ENCODE results near the gene CD99. TPM values are rescaled to one million over a fixed set of nuclear protein-coding genes. Genes with fewer than 3 reads are reported as not detected.

The CD99 gene
- total RNA-seq, 2 donors from 2014 or later, result 242 to 317 TPM

DNA sequence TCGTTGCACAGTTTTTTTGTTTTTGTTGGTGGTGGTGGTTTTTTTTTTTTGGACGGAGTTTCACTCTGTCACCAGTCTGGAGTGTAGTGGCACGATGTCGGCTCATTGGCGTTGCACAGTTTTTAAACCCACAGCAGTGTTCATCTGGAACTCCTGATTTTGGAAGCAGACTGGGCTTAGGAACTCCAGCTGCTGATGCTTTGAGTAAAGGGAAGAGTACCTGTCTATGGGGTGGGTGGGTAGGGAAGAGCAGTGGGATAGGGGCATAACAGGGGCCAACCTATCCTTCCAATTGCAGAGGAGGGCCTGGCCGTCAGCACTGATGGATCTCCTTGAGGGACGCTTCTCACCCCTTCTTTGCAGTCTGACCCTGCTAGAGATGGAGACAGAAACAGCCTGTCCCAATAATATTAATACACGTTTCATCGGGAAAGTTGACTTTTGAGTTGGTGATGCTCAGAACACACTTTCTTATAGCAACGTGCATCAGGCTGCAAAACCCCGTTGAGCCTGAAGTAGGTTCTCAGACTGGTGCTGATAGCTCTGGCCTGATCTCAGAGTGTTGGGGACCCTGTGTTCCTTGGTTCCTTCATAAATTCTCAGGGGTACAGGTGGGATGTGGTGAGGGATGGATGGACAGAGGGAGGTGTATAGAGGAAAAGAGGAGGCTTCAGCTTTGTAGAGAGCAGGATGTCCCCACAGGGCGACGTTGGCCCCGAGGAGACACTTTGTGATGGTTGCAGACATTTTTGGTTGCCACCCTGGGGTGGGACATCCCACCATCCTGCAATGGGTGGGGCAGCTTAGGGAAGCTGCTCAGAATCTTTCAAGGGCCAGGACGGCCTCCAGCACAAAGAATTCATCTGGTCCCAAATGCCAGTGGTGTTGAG is 2.3 kb downstream of the CD99 start:
- DNase-seq (no peak), ATAC-seq (no peak)
- intact Hi-C loops (cut with DNase I), result no loop called here

DNA sequence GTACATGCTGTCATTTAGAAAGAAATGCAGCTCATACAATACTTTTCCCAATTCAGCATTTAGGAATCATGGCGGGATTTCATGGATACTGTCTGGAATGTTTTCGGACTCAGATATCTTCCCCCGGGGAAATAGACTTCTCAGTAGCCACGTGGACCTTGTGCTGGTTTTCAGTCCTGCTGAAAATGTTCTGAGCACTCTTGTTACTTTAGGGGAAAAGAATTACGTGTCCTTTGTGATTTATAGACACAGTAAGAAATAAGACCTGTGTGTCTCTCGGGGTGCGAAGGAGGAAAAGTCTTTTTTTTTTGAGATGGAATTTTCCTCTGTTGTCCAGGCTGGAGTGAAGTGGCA is 3.8 kb downstream of the CD99 start:
- ATAC-seq (no peak), DNase-seq (no peak)
- intact Hi-C loops (cut with DNase I), result no loop called here

DNA sequence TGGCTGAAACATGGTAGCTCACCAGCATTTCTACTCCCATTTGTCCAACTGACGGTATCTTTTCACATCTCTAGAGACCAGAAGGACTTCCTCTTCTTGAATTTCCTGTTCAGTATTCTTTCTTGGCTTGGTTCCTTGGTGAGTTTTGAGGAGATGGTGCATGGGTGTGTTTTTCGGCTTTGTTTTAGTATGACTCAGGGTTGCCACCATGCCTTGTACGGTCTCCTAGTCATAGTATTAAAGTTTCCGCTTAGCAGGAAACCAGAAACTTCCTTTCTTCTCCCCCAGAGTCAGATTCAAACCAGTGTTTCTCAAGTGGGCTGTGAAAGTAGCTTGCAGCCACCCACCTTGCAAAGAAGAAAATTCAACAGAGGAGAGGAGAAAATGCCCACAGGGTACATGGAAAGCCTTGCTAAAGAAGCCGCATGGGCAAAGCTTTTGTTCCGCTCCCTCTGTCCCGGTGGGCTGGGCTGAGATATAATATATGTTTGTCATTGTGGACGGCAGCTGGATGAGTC is 5.7 kb downstream of the CD99 start:
- DNase-seq (no peak), ATAC-seq (peak in 1 of 2 donors; percentile 42)
- intact Hi-C loops (cut with DNase I), result no loop called here

DNA sequence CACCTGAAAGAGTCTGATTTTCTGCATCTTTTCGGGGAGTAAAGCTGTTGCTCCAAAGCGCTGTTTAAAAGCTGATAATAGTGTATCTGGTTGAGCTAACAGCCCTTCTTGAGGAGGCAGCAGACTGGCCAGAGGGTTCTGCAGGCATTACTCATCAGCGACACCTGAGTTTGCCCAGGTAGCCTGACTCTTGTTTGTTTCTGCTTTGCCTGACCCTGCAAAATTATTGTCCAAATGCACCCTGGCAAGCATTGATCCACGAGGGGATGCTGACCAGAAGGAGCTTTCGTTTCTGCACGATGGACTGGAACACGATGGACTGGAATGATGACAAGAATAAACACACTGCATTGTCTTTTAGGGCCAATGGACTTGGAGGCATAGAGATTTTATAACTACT is 6.2 kb downstream of the CD99 start:
- intact Hi-C loops (cut with DNase I), result no loop called here
- no peak for DNase-seq
- no peak for ATAC-seq

DNA sequence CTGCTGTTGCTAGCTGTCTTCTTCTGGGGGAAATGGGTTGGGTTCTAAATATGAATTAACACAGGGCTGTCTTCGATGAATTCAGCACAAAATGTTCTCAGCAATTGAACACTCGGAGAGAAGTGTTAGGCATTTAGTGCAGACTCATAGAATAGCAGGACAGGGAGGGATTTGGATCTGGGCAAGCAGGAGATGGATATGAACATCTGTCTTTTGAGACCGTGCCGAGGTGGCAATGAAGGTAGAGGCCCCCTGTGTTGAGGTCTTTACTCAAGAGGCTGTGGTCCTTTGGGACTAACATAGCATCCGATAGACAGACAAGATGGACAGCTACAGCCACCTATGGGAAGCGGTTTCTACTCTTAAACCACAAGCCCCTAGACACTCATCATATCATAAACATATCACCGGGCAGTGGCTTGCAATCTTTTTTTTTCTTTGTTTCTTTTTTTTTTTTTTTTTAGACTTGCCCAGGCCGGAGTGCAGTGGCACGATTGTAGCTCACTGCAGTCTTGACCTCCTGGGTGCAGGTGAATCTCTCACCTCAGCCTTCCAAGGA is 6.7 kb downstream of the CD99 start:
- intact Hi-C loops (cut with DNase I), result no loop called here
- DNase-seq, result no peak
- ATAC-seq, result no peak

DNA sequence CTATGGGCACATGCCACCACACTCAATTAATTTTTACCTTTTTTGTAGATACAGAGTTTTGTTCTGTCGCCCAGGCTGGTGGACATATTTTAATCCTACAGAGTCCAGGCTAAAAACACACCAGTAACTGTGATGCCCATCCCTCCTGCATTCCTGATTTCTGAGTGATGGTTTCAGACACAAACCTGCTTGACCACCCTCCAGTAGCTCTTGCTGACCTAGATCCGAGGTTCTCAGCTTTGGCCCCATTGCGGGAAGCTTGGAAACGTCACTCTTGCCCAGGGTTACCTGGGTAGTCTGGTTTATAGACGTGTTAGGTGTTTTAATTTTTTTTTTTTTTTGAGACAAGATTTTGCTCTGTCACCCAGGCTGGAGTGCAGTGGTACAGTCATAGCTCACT is 7.5 kb downstream of the CD99 start:
- no peak for DNase-seq
- ATAC-seq, result no peak
- intact Hi-C loops (cut with DNase I), result no loop called here

DNA sequence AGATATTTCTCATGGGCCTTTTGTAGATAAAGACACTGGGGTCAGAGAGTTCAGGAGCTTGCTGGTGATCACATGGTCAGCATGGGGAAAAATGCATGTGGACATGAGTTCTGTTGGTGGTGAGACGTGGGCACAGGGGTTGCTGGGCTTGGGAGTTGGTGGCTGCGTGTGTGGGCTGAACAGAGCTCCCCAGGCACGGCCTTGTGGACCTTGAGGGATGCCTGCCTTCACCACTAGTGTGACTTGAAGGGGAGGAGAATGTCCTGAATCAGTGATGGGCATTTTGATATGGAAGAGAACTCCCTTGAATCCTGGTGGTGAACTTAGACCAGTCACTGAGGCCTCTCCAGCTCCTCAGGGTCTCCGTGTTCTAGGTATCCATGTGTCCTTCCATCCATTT is 8.9 kb downstream of the CD99 start:
- no peak for DNase-seq
- intact Hi-C loops (cut with DNase I), result no loop called here
- no peak for ATAC-seq

DNA sequence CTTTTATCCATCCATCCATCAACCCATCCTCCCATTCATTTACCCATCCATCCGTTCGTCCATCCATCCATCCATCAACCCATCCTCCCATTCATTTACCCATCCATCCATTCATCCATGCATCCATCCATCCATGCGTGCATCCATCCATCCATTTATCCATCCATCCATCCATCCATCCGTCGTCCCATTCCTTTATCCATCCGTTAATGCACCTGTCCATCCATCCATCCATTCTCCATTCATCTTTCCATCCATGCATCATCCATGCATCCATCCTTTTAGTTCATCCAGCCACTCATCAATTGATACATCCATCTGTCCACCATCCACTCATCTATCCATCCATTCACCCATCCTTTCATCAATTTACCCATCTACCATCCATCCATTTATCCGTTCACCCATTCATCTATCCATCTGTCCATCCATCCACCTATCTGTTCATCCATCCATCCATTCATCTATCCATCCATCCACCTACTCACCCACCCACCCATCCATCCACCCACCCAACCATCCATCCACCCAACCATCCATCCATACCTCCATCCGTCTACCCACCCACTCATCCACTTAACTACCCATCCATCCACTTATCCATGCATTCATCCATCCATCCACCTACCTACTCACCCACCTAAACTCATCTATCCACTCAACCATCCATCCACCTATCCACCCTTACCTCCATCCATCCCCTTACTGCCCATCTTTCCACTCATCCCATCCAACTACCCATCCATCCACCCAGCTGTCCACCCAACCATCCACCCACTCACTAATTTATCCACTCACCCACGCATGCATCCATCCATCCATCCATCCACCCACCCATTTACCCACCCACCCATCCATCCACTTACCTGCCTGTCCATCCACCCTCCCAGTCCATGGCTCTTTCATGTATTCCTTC is 9.6 kb downstream of the CD99 start:
- no peak for DNase-seq
- intact Hi-C loops (cut with DNase I), result no loop called here

DNA sequence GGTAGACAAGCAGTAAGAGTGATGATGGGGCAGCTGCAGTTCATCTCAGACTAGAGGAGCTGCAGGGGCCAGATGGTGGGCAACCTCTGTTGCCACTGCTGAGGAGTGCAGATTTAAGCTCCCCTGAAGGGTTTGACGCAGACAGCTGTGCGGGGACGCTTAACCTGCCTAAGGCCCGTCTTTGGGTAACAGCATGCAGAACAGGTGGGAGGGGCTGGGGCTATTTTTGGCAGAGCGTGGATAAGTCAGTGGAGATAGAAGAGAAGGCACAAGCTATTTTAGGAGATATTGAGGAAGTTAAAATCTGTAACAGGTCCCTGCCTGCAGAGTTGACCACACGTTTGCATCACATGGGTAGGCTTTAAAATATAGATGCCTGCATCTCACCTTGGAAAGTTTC is 10.5 kb downstream of the CD99 start:
- no peak for DNase-seq
- peak; percentile 30 to 35 for ATAC-seq
- intact Hi-C loops (cut with DNase I), result no loop called here

More for the DNA sequence above, 9.6 kb downstream of the CD99 start:
- no peak for ATAC-seq

DNA sequence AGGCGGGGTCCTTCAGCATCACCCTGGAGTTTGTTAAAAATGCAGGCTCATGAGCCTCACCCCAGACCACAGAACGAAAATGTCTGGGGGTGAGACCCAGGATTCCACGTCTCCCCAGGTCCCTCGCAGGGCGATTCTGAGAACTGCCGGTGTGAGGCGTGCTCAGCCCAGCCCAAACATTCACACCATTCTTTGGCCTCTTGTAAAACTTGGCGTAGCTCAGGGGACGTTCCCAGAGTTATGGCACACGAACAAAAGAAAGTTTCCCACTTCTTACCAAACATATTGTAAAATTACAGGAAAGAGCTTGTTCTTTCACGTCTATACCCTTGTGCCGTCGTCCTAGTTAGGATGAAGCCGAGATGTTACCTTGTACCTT is 12.9 kb downstream of the CD99 start:
- intact Hi-C loops (cut with DNase I), result no loop called here
- peak; percentile 50 to 65 for ATAC-seq

DNA sequence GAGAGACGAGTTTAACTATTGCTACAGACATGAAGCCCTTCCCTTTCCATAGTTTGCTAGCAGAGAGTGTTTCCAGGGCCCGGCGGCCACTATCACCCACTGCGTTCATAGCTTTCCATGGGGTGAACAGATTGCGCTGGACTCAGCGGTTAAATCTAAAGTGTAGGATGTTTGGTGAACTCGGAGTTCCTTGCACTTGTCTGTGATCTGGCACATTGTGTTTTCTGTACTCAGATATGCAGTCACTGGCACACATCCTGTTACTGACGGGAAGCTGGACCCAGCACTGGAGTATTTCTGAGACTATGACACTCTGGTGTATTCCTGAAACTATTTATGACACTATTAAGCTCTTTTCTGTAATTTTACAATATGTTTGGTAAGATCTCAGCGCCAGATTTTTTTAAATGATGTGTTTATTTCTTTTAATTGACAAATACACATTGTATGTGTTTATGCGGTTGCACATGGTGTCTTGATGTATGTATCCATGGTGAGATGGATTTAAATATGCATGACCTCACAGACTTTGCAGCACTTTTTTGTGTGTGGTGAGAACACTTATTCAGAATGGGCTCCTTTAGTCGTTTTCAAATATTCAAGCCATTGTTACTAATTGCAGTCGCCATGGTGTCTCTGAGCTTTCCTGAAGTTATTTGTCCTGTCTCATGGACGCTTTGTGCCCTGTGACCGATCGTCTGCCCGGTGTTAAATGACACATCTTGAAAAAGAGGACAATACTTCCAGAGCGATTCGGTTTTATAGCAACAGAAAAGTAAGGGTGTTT is 14.1 kb downstream of the CD99 start:
- DNase-seq (peak; percentile 59), ATAC-seq (peak; percentile 62 to 69)
- intact Hi-C loops (cut with DNase I), result no loop called here

More for the DNA sequence above, 12.9 kb downstream of the CD99 start:
- DNase-seq, result peak; percentile 36

DNA sequence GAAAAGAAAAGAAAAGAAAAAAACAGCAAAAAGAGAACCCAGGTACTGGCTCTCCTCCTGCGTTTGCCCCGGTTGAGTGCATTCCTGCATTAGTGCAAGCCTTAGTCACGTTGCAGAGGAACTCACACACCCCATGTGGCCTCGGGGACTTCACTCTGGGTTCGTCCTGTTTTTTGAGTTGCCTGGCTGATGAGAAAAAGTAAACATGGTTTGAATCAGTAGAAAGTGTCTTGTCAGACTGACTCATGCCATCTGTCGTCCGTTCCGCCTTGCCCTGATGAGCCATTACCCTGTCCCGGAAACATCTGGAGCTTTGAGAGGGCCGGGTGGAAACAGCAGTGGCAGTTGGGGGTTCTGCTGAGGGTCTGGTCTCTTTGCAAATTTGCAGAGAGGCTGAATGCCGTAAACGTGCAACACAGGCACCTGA is 16.3 kb downstream of the CD99 start:
- intact Hi-C loops (cut with DNase I), result no loop called here
- peak; percentile 54 for DNase-seq

DNA sequence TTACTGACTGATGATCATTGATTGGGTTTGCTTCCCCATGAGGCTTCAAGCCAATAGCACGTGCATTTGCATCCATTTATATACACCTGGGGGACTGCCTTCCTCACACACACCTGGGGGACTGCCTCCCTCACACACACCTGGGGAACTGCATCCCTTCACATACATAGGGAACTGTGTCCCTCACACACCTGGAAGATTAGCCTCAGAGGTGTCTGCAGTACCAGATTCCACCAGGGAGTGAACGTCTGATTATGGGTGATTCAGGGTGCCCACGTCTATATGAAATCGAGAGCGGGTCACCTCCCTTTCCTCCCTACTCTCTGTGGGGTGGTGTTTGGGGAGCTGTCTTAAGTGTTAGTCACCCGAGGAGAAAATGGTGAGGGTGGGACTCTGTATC is 16.9 kb downstream of the CD99 start:
- intact Hi-C loops (cut with DNase I), result no loop called here
- ATAC-seq (no peak), DNase-seq (no peak)

More for the DNA sequence above, 16.3 kb downstream of the CD99 start:
- peak; percentile 13 to 57 for ATAC-seq

DNA sequence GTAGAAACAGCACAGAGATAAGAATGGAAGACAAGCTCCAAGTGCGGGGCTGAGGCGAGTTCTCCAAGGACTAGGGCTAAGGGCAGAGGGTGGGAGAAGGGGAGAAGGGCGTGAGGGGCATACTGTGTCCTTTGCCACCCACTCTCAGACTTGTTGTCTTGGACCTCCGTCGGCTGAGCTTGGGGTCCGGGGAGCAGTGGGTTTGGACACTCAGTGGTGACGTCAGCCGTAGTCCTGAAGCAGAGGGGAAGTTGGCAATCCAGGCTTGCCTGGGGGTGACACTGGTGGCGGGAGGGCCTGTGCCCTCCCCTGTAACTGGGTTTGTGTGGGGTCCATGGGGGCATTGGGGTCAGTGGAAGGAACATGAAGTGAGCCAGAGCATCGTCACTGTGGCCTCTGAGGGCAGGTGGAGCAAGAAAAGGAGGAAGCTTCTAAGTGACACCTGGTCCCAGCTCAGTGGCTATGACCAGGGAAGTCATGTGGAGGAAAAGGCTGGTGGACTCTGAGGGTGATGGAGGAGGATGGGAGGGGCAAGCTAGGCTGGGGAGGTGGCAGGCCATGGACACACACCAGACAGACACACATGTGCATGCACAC is 17.6 kb downstream of the CD99 start:
- ATAC-seq (no peak), DNase-seq (no peak)
- intact Hi-C loops (cut with DNase I), result no loop called here

DNA sequence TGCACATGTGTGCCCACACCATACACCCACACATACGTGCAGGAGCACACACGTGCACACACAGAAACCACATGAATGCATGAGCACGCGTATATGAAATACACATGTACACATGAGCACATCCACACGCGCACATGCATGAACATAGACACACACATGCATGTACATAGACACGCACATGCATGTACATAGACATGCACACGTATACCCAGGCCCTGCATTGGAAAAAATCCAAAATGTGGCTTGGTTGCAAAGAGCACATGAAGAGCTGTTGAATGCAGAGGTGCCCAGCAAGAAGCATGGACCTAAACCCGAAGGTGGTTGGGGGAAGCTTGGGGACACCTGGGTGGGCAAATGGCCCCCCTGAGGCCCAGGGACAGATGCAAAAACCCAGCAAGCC is 18.5 kb downstream of the CD99 start:
- no peak for DNase-seq
- intact Hi-C loops (cut with DNase I), result no loop called here

DNA sequence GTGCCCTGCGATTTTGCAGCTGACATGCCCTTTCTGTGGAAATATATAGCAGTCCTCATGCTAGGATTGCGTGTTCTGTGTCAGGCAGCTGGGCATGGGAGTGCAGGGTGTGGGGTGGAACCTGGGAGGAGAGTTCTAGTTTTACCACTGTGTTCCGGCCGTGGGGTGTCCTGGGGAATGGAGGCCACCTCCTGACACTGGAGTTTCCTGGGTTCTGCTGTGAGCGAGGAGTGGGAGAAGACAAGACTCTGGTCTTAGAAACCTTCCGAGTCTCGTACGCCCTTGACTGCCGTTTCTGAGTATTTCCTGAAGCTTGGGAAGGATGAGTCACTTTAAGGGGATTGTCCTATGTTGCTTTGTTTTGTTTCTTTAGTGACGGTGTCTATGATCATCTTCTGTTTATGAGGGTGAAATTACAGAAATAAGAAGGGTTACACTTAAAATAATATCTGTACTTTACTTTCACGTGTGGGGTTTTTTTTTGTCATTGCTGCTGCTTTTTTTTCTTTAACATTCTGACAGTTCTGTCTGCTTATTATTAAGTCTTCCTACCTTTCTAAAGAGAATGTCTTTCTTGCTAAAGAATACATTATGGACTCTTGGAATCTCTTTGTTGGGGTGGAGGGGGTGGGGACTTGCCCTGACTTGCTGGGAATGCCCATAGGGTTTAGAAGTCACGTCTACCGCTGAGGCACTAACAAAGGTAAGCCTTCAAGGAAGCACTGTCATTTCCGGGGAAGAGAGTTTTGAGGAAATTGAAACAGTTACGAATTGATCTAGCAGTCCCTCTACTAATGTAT is 19.1 kb downstream of the CD99 start:
- DNase-seq (no peak), ATAC-seq (peak; percentile 21 to 56)
- intact Hi-C loops (cut with DNase I), result loop anchor here in 1 of 2 donors (1.0 kb wide), 1 partner anchor 19 kb away; the partner anchor contains the start of gene CD99

More for the DNA sequence above, 18.5 kb downstream of the CD99 start:
- no peak for ATAC-seq

DNA sequence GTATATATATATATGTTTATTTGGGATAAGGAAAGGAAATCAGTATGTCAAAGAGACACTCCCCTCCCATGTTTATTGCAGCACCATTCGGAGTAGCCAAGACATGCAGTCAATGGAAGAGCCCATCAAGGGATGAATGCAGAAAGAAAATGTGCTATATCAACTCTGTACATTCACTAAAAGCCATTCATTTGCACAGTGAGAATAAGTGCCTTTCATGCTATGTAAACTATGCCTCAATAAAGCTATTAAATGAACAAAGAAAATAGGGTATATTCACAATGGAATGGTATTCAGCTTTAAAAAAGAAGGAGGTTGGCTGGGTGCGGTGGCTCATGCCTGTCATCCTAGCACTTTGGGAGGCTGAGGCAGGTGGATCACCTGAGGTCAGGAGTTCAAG is 20.3 kb downstream of the CD99 start:
- no peak for DNase-seq
- ATAC-seq, result no peak
- intact Hi-C loops (cut with DNase I), result no loop called here

DNA sequence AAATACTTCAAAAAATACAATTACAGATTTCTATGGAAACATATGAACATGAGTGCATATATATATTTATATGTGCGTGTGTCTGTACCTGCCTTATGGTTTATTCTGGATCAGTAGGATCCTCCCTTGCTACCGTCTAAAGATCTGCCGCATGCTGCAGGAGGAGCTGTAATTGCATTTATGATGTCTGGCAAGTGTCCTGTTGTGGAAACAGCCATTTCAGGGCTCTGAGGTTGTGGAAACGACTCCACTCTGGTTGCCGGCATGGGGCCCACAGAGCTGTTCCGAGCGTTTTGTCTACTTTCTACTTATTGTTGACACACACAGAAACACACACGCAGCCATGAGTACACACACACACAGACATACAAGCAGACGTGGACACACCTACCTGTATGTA is 21.3 kb downstream of the CD99 start:
- DNase-seq, result no peak
- ATAC-seq, result no peak
- intact Hi-C loops (cut with DNase I), result no loop called here
